ENCODE data around the gene FGD6. TPM values are rescaled to one million over a fixed set of nuclear protein-coding genes. Genes with fewer than 3 reads are reported as not detected.
A peak's percentile ranks its signal among the peaks of the same experiment; 100 is the strongest.
"Not testable (repeated sequence)": the region's sequence is repeated elsewhere in the genome, so short reads cannot be mapped to it uniquely, and the experiment has no call there.

The FGD6 gene
- total RNA-seq, 2 donors from 2014 or later, result 9.9 to 13.9 TPM

DNA sequence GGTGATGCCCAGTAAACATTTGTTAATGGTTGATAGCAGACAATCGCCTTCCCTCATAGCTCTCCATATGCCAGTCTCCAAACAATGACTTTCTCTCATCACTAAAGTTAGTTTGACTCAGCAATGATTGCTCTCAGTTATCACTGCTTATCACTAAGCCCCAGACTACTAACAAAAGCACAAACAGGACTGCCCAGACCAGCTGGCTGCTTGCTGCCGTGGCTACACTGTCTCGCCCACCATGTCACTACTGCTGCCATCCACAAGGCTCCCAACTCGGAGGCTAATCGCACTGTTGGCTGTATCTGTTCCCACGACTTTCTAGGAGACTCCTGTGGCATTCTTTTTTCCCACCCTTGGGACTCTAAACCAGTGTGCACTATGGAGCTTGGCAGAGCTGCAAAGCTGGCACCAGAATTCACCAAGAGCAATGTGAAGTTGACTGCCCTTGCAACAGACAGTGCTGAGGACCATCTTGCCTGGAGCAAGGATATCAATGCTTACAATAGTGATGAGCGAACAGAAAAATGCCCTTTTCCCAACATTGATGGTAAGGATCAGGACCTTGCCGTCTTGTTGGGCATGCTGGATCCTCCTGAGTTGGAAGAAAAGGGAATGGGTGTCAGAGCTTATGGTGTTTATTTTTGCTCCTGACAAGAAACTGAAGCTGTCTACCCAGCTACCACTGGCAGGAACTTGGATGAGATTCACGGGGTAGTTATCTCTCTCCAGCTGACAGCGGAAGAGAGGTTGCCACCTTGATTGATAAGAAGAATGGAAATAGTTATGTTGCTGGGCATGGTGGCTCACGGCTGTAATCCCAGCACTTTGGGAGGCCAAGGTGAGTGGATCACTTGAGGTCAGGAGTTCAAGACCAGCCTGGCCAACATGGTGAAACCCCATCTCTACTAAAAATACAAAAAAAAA lies 116.7 kb downstream of the FGD6 start:
- Histone ChIP-seq H3K4me3 (no peak overlapping the region), H3K27ac (no peak overlapping the region), H3K9me3 (no peaks in the 10 kb centered on the region), H3K4me1 (replicated peaks) (peaks cover 8% of the 10 kb centered on the region), H3K36me3 (no peaks in the 10 kb centered on the region), H3K27me3 (replicated peaks; ENCODE audit: insufficient read depth) (no peaks in the 10 kb centered on the region)
- TF ChIP-seq POLR2AphosphoS5 (IDR thresholded peaks at IDR 0.05), result no peak
- TF ChIP-seq, protein P1, sequence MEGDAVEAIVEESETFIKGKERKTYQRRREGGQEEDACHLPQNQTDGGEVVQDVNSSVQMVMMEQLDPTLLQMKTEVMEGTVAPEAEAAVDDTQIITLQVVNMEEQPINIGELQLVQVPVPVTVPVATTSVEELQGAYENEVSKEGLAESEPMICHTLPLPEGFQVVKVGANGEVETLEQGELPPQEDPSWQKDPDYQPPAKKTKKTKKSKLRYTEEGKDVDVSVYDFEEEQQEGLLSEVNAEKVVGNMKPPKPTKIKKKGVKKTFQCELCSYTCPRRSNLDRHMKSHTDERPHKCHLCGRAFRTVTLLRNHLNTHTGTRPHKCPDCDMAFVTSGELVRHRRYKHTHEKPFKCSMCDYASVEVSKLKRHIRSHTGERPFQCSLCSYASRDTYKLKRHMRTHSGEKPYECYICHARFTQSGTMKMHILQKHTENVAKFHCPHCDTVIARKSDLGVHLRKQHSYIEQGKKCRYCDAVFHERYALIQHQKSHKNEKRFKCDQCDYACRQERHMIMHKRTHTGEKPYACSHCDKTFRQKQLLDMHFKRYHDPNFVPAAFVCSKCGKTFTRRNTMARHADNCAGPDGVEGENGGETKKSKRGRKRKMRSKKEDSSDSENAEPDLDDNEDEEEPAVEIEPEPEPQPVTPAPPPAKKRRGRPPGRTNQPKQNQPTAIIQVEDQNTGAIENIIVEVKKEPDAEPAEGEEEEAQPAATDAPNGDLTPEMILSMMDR (IDR thresholded peaks at IDR 0.05), result no peak
- no peak for TF ChIP-seq POLR2A (IDR thresholded peaks at IDR 0.05)
- 95% methylated on average over 11 of the region's 11 CpGs for WGBS
- DNase-seq (ENCODE audit: low spot score), result no peak
- intact Hi-C loops (cut with DNase I), result no loop called here

DNA sequence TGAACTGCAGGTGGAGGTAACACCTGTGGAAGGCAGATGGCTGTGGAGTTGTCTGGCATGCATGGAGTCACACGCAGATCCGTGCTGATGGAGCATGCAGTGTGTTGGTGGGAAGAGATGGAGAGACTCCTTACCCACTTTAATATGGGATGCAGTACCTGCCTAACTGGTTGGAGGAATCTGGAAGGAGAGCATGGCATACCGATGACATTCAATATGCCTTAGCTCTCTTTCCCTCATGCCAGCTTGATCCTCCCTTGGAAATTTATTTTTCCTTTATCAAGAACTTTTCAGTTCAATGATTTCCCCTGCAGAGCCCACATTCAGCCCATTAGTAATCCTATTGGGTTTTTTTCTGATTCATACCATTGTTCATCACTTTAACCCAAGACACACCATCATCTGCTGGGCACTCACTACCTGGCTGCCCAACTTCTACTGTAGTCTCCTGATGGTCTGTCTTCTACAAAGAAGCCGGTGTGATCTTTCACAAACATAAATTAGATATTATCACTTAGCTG lies 117.9 kb downstream of the FGD6 start:
- H3K27me3 ChIP-seq (replicated peaks; ENCODE audit: insufficient read depth), result no peaks in the 10 kb centered on the region
- peaks cover 8% of the 10 kb centered on the region for H3K4me1 ChIP-seq (replicated peaks)
- H3K9me3 ChIP-seq, result no peaks in the 10 kb centered on the region
- intact Hi-C loops (cut with DNase I), result no loop called here
- DNase-seq (ENCODE audit: low spot score), result no peak
- 89% methylated on average over 4 of the region's 4 CpGs for WGBS
- no peak overlapping the region for H3K4me3 ChIP-seq
- H3K36me3 ChIP-seq, result no peaks in the 10 kb centered on the region
- no peak for TF ChIP-seq POLR2A (IDR thresholded peaks at IDR 0.05)
- TF ChIP-seq, protein P1 (IDR thresholded peaks at IDR 0.05), result no peak
- TF ChIP-seq POLR2AphosphoS5 (IDR thresholded peaks at IDR 0.05), result no peak
- no peak overlapping the region for H3K27ac ChIP-seq

DNA sequence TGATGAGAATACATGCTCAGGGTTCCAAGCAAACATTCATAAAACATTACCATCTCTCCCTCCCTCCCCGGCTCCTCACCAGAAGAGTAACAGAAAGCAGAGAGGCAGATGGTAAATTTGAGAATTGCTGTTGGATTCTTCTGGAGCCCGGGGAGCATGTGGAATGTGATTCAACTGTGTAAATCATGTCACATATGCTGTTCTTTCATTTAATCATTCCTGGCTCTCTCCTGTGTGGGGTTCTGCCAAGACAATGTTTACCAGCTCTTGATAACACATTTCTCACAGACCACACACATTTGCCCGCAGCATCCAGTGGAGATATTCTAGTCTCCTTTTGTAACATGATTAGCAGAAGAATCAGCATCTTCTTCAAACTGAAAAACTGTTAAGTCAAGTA lies 120.4 kb downstream of the FGD6 start:
- no peaks in the 10 kb centered on the region for H3K9me3 ChIP-seq
- no peaks in the 10 kb centered on the region for H3K36me3 ChIP-seq
- TF ChIP-seq POLR2A (IDR thresholded peaks at IDR 0.05) (no peak), POLR2AphosphoS5 (IDR thresholded peaks at IDR 0.05) (peak; percentile 78)
- TF ChIP-seq, protein P1 (IDR thresholded peaks at IDR 0.05), result no peak
- intact Hi-C loops (cut with DNase I), result no loop called here
- 8% methylated on average over 3 of the region's 3 CpGs for whole genome bisulfite sequencing
- H3K4me3 ChIP-seq, result no peak overlapping the region
- peaks cover 4% of the 10 kb centered on the region for H3K4me1 ChIP-seq (replicated peaks)
- peak; percentile 69 for DNase-seq (ENCODE audit: low spot score)
- no peaks in the 10 kb centered on the region for H3K27me3 ChIP-seq (replicated peaks; ENCODE audit: insufficient read depth)
- no peak overlapping the region for H3K27ac ChIP-seq

DNA sequence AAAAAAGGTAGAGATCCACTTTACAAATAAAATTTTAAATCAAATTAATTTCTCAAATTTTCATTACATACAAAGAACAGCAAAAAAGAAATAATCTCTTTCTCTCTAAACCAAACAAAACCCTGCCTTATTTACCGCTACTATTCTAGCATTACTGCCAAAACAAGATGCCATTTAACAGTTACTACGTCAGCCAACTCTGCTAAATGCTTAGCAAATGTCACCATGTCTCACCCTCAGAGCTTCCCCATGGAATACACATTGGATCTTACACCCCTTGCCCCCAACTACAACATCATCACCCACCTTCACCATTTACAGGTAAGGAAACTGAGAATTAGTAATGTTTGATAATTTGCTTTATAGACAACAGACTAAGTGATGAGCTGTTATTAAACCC lies 120.9 kb downstream of the FGD6 start:
- intact Hi-C loops (cut with DNase I), result no loop called here
- Histone ChIP-seq H3K36me3 (no peaks in the 10 kb centered on the region), H3K4me1 (replicated peaks) (peaks cover 4% of the 10 kb centered on the region), H3K27ac (no peak overlapping the region), H3K9me3 (no peaks in the 10 kb centered on the region), H3K27me3 (replicated peaks; ENCODE audit: insufficient read depth) (no peaks in the 10 kb centered on the region), H3K4me3 (no peak overlapping the region)
- no peak for DNase-seq (ENCODE audit: low spot score)
- TF ChIP-seq POLR2AphosphoS5 (IDR thresholded peaks at IDR 0.05) (no peak), POLR2A (IDR thresholded peaks at IDR 0.05) (no peak)
- TF ChIP-seq, protein P1 (IDR thresholded peaks at IDR 0.05), result no peak
- 35% methylated on average over 2 of the region's 2 CpGs for WGBS

DNA sequence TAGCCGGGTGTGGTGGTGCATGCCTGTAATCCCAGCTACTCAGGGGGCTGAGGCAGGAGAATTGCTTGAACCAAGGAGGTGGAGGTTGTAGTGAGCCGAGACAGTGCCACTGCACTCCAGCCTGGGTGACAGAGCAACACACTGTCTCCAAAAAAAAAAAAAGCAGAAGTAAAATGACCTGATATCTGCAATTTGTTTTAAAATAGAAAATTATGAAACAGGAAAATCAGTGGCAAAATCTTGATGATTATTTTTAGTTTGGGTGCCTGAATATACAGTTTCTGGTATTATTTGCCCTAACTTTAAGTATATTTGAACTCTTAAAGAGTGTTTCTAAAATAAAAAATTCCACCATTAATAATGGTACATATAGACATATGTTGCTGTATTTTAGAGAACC lies 121.4 kb downstream of the FGD6 start:
- H3K9me3 ChIP-seq; intact Hi-C loops (cut with DNase I); H3K4me3 ChIP-seq; H3K27ac ChIP-seq; H3K4me1 ChIP-seq (replicated peaks); H3K27me3 ChIP-seq (replicated peaks; ENCODE audit: insufficient read depth); DNase-seq (ENCODE audit: low spot score); H3K36me3 ChIP-seq: not testable (repeated sequence)
- WGBS, result 100% methylated on average over 2 of the region's 2 CpGs
